Upper lobe of left lung (tissue), 6 donors: Measurements from ENCODE around the gene SERPINE3. TPM values are rescaled to one million over a fixed set of nuclear protein-coding genes. Genes with fewer than 3 reads are reported as not detected.

Experiments used
- ATAC-seq, 2 donors: fragments of 200-7000 bp; cut with Tn5 transposase; one replicate each; pipeline ENCODE4 v1.9.1; 2022; ENCODE audit warnings: mild to moderate bottlenecking in 2 of 2, moderate library complexity in 2 of 2; ENCODE audit not compliant: low FRiP score in 2 of 2
- DNase-seq, 2 donors: peaks; one replicate each; pipeline ENCODE4 v3.0.0-alpha.2; 2019 to 2020
- H3K27ac ChIP-seq, 4 donors: fragments of 200-600 bp; sonication (generic); one replicate each; pipeline ENCODE4 v1.5.1; 2016 to 2019
- H3K27me3 ChIP-seq, 4 donors: fragments of 200-600 bp; sonication (generic); one replicate each; pipeline ENCODE4 v1.5.1; 2017 to 2019
- H3K36me3 ChIP-seq, 4 donors: fragments of 200-600 bp; sonication (generic); one replicate each; pipeline ENCODE4 v1.5.1; 2016 to 2019
- H3K4me1 ChIP-seq, 4 donors: fragments of 200-600 bp; sonication (generic); one replicate each; pipeline ENCODE4 v1.5.1; 2018 to 2019
- H3K4me3 ChIP-seq, 4 donors: fragments of 200-600 bp; sonication (generic); one replicate each; pipeline ENCODE4 v1.5.1; 2017 to 2019; ENCODE audit warnings: mild to moderate bottlenecking in 2 of 4, moderate library complexity in 1 of 4
- H3K9me3 ChIP-seq, 4 donors: fragments of 200-600 bp; sonication (generic); one replicate each; pipeline ENCODE4 v1.5.1; 2018 to 2019
- EP300 ChIP-seq, 4 donors: sonication (generic); formaldehyde crosslinking; IDR thresholded peaks; one replicate each; pipeline ENCODE4 v1.5.1; 2017; ENCODE audit warnings: antibody characterized with exemption in 4 of 4, control low read depth in 2 of 4
- POLR2A ChIP-seq, 4 donors: fragments of 450-650 bp; IDR thresholded peaks; one replicate each; pipeline ENCODE4 v1.5.1; 2016 to 2017; ENCODE audit warnings: antibody characterized with exemption in 4 of 4, mild to moderate bottlenecking in 2 of 4
- POLR2AphosphoS5 ChIP-seq, 2 donors: sonication (generic); formaldehyde crosslinking; IDR thresholded peaks; one replicate each; pipeline ENCODE4 v1.5.1; 2017; ENCODE audit warnings: antibody characterized with exemption in 2 of 2
- WGBS, 2 donors: methylation state at CpG; one replicate each; pipeline ENCODE4 v1.1.5; 2017 to 2018; 5-methylcytosine and 5-hydroxymethylcytosine counted together
- total RNA-seq, 6 donors: library from RNA; depleted of rRNA in 4 of 6; stranded (reverse); fragments of >200 nt in 4 of 6; gene quantifications; one replicate each; pipeline versions ENCODE4 v1.1.0 to v1.2.1, GENCODE V29; 2016 to 2021
- TF ChIP-seq, protein P1 (sequence below), 6 experiments: fragments of 450-650 bp in 4 of 6; fragments of 200-600 bp in 2 of 6; sonication (generic) in 2 of 6; IDR thresholded peaks; one replicate each; pipeline ENCODE4 v1.5.1; 2016 to 2019; ENCODE audit warnings: antibody characterized with exemption in 6 of 6
- donor health status: DM: no; HTN: no; CAD: no; lungs with moderate emphysema.
- donor health status: DM: no; HTN: yes; CAD: no; lungs with severe emphysema.

SERPINE3 gene
- total RNA-seq, 6 donors from 2014 or later, result not detected

DNA sequence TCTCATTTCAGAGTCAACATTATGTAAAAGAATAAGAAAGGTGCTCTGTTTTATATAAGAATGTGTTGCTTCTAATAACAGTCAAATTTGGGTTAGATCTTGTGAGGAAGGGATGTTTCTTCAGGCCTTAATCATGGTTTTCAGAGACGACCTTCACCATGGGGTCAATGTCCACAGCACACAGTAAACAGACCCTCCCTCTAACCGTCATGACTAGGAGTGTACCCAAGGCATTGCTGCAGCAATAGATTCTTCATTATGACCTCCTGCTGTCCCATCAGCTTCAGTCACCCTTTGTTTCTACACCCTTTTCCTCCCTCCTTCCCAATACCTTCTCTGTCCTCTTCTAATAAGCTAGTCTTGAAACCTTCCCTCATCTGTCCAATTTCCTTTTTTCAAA lies 15.7 kb downstream of the SERPINE3 start:
- 82 to 85% methylated on average over 2 of the region's 2 CpGs for WGBS, 2 donors
- Histone ChIP-seq H3K9me3 (no peaks in the 10 kb centered on the region), H3K27me3 (no peaks in the 10 kb centered on the region), H3K27ac (no peak overlapping the region), H3K36me3 (no peaks in the 10 kb centered on the region), H3K4me3 (no peak overlapping the region), H3K4me1 (no peaks in the 10 kb centered on the region)
- ATAC-seq (no peak), DNase-seq (no peak)
- TF ChIP-seq POLR2AphosphoS5 (IDR thresholded peaks at IDR 0.05) (no peak), EP300 (IDR thresholded peaks at IDR 0.05) (no peak), POLR2A (IDR thresholded peaks at IDR 0.05) (no peak)
- TF ChIP-seq, protein P1, sequence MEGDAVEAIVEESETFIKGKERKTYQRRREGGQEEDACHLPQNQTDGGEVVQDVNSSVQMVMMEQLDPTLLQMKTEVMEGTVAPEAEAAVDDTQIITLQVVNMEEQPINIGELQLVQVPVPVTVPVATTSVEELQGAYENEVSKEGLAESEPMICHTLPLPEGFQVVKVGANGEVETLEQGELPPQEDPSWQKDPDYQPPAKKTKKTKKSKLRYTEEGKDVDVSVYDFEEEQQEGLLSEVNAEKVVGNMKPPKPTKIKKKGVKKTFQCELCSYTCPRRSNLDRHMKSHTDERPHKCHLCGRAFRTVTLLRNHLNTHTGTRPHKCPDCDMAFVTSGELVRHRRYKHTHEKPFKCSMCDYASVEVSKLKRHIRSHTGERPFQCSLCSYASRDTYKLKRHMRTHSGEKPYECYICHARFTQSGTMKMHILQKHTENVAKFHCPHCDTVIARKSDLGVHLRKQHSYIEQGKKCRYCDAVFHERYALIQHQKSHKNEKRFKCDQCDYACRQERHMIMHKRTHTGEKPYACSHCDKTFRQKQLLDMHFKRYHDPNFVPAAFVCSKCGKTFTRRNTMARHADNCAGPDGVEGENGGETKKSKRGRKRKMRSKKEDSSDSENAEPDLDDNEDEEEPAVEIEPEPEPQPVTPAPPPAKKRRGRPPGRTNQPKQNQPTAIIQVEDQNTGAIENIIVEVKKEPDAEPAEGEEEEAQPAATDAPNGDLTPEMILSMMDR (IDR thresholded peaks at IDR 0.05), result no peak

DNA sequence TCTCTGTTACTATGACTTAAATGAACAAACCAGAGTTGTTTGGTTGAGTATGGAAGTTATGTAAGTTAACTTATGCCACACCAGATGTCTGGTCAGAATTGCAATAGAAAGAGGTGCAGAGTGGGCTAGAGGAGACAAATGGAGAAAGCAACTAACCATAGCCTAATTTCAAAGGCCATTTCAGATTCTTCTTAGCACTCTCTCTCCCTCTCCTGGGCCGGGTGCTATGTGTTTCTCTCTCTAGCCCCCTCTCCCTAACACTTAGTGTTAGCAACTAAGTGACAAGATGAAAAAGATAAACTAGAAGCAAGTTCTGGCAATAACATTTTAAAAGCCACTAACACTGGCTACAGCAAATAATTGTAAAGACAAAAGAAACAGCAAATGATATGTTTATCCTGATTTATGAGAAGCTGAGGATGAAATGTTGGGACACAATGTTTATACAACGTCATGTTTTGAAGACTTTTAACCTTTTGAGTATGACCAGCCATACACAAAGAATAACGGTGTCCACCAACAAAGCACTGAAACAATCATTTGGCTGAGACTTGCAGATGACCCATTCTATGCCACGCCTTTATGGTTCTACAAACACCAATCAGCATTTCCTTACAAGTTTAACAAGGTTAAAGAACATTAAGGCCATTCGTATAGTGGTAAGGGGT lies 18.6 kb downstream of the SERPINE3 start:
- 69 to 71% methylated on average over 5 of the region's 5 CpGs for WGBS, 2 donors
- no peak for TF ChIP-seq POLR2AphosphoS5 (IDR thresholded peaks at IDR 0.05)
- TF ChIP-seq, protein P1 (IDR thresholded peaks at IDR 0.05), result no peak
- TF ChIP-seq POLR2A (IDR thresholded peaks at IDR 0.05), result no peak
- TF ChIP-seq EP300 (IDR thresholded peaks at IDR 0.05), result no peak
- no peak for DNase-seq
- no peak for ATAC-seq
- Histone ChIP-seq H3K27ac (no peak overlapping the region), H3K36me3 (peaks cover 0 to 16% (median under 1%) of the 10 kb centered on the region in 4 donors), H3K4me3 (no peak overlapping the region), H3K4me1 (no peaks in the 10 kb centered on the region), H3K27me3 (no peaks in the 10 kb centered on the region), H3K9me3 (no peaks in the 10 kb centered on the region)

DNA sequence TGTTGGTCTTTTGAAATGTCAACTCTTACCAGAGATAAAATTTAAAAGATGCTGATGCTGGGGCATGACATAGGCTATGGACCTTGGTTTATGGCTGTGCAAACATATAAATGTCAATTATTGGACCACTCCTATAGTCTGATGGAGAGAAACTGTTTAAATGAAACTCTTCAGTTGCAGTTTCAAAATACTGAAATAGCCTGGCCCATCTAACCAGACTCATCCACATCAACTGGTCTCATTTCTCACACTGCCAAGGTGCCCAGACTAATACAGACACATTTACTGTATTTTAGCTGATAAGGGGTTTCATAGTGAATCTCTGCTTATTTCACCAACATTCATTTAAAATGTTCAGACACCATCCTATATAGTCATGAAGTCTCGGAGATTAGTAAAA lies 19.9 kb downstream of the SERPINE3 start:
- Histone ChIP-seq H3K4me1 (no peaks in the 10 kb centered on the region), H3K27ac (no peak overlapping the region), H3K9me3 (no peaks in the 10 kb centered on the region), H3K36me3 (peaks cover 0 to 27% (median 4%) of the 10 kb centered on the region in 4 donors), H3K4me3 (no peak overlapping the region), H3K27me3 (no peaks in the 10 kb centered on the region)
- no peak for ATAC-seq
- TF ChIP-seq POLR2AphosphoS5 (IDR thresholded peaks at IDR 0.05) (no peak), POLR2A (IDR thresholded peaks at IDR 0.05) (no peak), EP300 (IDR thresholded peaks at IDR 0.05) (no peak)
- TF ChIP-seq, protein P1 (IDR thresholded peaks at IDR 0.05), result no peak
- 92 to 100% methylated on average over 1 of the region's 1 CpG for WGBS, 2 donors
- no peak for DNase-seq

DNA sequence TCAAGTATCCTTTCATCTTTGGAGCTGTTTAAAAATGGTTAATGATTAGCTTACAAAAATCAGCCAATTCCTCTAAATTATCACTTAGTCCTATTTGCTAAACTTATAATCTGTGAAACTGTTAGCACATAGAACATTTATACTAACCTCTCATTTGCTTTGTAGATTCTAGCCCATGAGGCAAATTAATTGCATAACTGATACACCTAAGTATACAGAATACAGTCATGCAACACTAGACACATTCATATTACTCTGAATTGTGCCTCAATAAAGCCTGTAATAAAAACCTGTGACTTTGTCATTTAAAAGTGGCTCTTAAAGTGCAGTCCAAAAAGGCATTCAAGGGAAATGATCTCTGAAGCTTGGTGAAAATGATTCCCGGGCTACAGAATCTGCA lies 21.0 kb downstream of the SERPINE3 start:
- Histone ChIP-seq H3K4me3 (no peak overlapping the region), H3K4me1 (no peaks in the 10 kb centered on the region), H3K9me3 (no peaks in the 10 kb centered on the region), H3K27me3 (no peaks in the 10 kb centered on the region), H3K27ac (no peak overlapping the region), H3K36me3 (peaks cover 0 to 38% (median 6%) of the 10 kb centered on the region in 4 donors)
- no peak for ATAC-seq
- DNase-seq, result no peak
- TF ChIP-seq, protein P1 (IDR thresholded peaks at IDR 0.05), result no peak
- TF ChIP-seq EP300 (IDR thresholded peaks at IDR 0.05) (no peak), POLR2A (IDR thresholded peaks at IDR 0.05) (no peak), POLR2AphosphoS5 (IDR thresholded peaks at IDR 0.05) (no peak)
- 69 to 80% methylated on average over 1 of the region's 1 CpG for WGBS, 2 donors

DNA sequence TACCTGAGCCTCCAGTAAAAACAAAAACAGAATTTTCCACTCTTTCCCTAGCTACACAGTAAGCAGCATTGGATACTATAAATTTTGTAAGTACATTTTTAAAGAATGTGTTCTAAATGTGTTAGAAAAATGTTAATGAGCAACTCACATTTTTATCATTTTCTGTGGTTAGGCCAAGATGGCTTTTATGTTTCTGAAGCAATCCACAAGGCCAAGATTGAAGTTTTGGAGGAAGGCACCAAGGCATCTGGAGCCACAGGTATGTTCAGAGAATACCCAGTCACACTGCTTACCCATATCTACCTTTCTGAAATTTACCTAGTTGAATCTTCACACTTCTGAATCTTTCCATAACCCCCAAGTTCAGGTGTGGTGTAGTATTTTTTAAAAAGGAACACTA lies 21.6 kb downstream of the SERPINE3 start:
- Histone ChIP-seq H3K27ac (no peak overlapping the region), H3K36me3 (peaks cover 0 to 44% (median 6%) of the 10 kb centered on the region in 4 donors), H3K9me3 (no peaks in the 10 kb centered on the region), H3K27me3 (no peaks in the 10 kb centered on the region), H3K4me1 (no peaks in the 10 kb centered on the region), H3K4me3 (no peak overlapping the region)
- ATAC-seq (no peak), DNase-seq (no peak)
- TF ChIP-seq POLR2A (IDR thresholded peaks at IDR 0.05) (no peak), POLR2AphosphoS5 (IDR thresholded peaks at IDR 0.05) (no peak), EP300 (IDR thresholded peaks at IDR 0.05) (no peak)
- TF ChIP-seq, protein P1 (IDR thresholded peaks at IDR 0.05), result no peak
